ENCODE data around the gene PLA2G2D.

PLA2G2D gene

DNA sequence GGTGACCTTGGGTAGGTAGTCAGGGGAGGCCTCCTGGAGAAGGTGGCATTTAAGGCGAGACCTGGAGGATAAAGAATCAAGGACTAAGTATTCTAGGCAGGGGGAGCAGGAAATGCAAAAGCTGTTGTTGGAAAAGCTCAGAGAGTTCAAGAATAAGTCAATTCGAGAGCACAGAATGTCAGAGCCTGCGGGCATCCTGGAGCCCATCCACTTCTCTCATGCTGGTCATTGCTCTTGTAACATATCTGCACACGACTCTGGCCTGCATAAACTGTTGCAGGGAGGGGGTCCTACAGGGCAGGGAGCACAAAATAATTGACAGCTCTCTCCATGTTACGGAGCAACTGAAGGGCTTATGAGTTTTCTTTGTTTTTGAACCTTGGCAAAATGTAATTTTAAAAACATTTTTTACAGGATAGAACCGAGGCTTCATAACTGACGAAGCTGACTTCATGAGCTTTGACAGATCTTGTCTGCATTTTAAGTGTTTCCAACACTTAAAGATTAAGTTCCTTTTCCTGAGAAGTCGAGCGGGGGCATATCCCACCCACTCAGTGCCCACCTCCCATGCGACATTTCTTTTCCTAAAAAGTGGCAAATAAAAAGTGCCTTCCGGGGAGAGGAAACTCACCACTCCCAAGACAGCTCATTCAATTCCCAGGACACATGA, 45.1 kb downstream of the PLA2G2D start:
- Histone ChIP-seq H3K27me3 (peaks cover 3% of the 10 kb centered on the region), H3K36me3 (no peaks in the 10 kb centered on the region), H3K27ac (no peak overlapping the region), H3K4me3 (ENCODE audit: low read depth in 1 of 2, low read length in 1 of 2) (no peak overlapping the region), H3K4me1 (ENCODE audit: control insufficient read depth in 1 of 2, insufficient read depth in 1 of 2, low read depth in 1 of 2, low read length in 1 of 2) (no peaks in the 10 kb centered on the region), H3K9me3 (no peaks in the 10 kb centered on the region)
- TF ChIP-seq, protein P1, sequence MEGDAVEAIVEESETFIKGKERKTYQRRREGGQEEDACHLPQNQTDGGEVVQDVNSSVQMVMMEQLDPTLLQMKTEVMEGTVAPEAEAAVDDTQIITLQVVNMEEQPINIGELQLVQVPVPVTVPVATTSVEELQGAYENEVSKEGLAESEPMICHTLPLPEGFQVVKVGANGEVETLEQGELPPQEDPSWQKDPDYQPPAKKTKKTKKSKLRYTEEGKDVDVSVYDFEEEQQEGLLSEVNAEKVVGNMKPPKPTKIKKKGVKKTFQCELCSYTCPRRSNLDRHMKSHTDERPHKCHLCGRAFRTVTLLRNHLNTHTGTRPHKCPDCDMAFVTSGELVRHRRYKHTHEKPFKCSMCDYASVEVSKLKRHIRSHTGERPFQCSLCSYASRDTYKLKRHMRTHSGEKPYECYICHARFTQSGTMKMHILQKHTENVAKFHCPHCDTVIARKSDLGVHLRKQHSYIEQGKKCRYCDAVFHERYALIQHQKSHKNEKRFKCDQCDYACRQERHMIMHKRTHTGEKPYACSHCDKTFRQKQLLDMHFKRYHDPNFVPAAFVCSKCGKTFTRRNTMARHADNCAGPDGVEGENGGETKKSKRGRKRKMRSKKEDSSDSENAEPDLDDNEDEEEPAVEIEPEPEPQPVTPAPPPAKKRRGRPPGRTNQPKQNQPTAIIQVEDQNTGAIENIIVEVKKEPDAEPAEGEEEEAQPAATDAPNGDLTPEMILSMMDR (IDR thresholded peaks at IDR 0.05): no peak

DNA sequence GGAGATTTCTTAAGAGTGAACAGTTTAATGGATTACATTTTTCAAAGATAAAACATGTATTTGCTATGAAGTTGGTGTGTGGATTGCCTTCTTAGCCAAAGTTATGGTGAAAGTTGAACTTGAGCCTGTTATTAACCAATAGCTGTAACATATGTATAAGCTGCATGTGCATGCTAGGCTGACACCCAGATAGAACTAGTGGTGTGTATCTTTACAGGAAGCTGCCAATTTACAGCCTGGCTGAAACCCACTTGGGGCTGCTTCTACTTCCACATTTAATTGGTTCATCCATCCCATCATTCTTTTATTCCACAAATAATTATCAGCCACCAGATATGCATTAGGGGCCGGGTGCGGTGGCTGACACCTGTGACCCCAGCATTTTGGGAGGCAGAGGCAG, 46.1 kb downstream of the PLA2G2D start:
- H3K4me3 ChIP-seq (ENCODE audit: low read depth in 1 of 2, low read length in 1 of 2): no peak overlapping the region
- H3K27me3 ChIP-seq: no peaks in the 10 kb centered on the region
- no peaks in the 10 kb centered on the region for H3K36me3 ChIP-seq
- H3K4me1 ChIP-seq (ENCODE audit: control insufficient read depth in 1 of 2, insufficient read depth in 1 of 2, low read depth in 1 of 2, low read length in 1 of 2): no peaks in the 10 kb centered on the region
- TF ChIP-seq, protein P1 (IDR thresholded peaks at IDR 0.05): no peak
- no peak overlapping the region for H3K27ac ChIP-seq
- no peaks in the 10 kb centered on the region for H3K9me3 ChIP-seq

- Histone ChIP-seq H3K4me3 (ENCODE audit: low read depth in 1 of 2, low read length in 1 of 2) (no peak overlapping the region), H3K4me1 (ENCODE audit: control insufficient read depth in 1 of 2, insufficient read depth in 1 of 2, low read depth in 1 of 2, low read length in 1 of 2) (no peaks in the 10 kb centered on the region), H3K27ac (no peak overlapping the region), H3K27me3 (no peaks in the 10 kb centered on the region), H3K36me3 (no peaks in the 10 kb centered on the region), H3K9me3 (no peaks in the 10 kb centered on the region)
- TF ChIP-seq, protein P1 (IDR thresholded peaks at IDR 0.05): no peak
These were observed 46.6 kb downstream of the PLA2G2D start for GRCh38 chr1:20072771-20073170.

- H3K4me1 ChIP-seq (ENCODE audit: control insufficient read depth in 1 of 2, insufficient read depth in 1 of 2, low read depth in 1 of 2, low read length in 1 of 2): no peaks in the 10 kb centered on the region
- H3K36me3 ChIP-seq: no peaks in the 10 kb centered on the region
- H3K27ac ChIP-seq: no peak overlapping the region
- no peaks in the 10 kb centered on the region for H3K27me3 ChIP-seq
- H3K4me3 ChIP-seq (ENCODE audit: low read depth in 1 of 2, low read length in 1 of 2): no peak overlapping the region
- H3K9me3 ChIP-seq: no peaks in the 10 kb centered on the region
- TF ChIP-seq, protein P1 (IDR thresholded peaks at IDR 0.05): no peak
These were observed 47.9 kb downstream of the PLA2G2D start for GRCh38 chr1:20071416-20071815.

GRCh38 chr1:20070357-20070756, 49.0 kb downstream of the PLA2G2D start:
- Histone ChIP-seq H3K27ac (no peak overlapping the region), H3K4me3 (ENCODE audit: low read depth in 1 of 2, low read length in 1 of 2) (no peak overlapping the region)

More at GRCh38 chr1:20070357-20070756, 49.0 kb downstream of the PLA2G2D start:
- TF ChIP-seq, protein P1 (IDR thresholded peaks at IDR 0.05): no peak
- no peaks in the 10 kb centered on the region for H3K9me3 ChIP-seq
- H3K36me3 ChIP-seq: no peaks in the 10 kb centered on the region
- peaks cover 3% of the 10 kb centered on the region for H3K27me3 ChIP-seq
- H3K4me1 ChIP-seq (ENCODE audit: control insufficient read depth in 1 of 2, insufficient read depth in 1 of 2, low read depth in 1 of 2, low read length in 1 of 2): no peaks in the 10 kb centered on the region

All from neutrophil (primary cell).